PC-3 (cell line): ENCODE measurements around the gene NEUROG3. TPM values are rescaled to one million over a fixed set of nuclear protein-coding genes. Genes with fewer than 3 reads are reported as not detected.

ENCODE experiments used
- ATAC-seq: fragments of 200-7000 bp; cut with Tn5 transposase; 2 replicates; pipeline ENCODE4 v1.9.1; 2020; ENCODE audit warnings: mild to moderate bottlenecking, moderate library complexity
- BruUV-seq: library from RNA; stranded (reverse); fragments of 400-500 nt; replicated peaks from 2 replicates; lab custom pipeline; 2021; lab: Mats Ljungman, UMichigan
- CTCF ChIA-PET: fragments of 300-600 bp; sonication (Branson Sonifier 250); formaldehyde crosslinking; loops from one replicate; lab custom pipeline; 2022; ENCODE audit warnings: antibody characterized with exemption; lab: Charles Lee
- POLR2A ChIA-PET: fragments of 300-600 bp; sonication (Branson Sonifier 250); formaldehyde crosslinking; loops from one replicate; lab custom pipeline; 2022; ENCODE audit warnings: antibody characterized with exemption; ENCODE audit not compliant: unreplicated experiment; lab: Charles Lee
- DNase-seq: peaks from one replicate; pipeline ENCODE4 v3.0.0-alpha.2; 2015
- H2AFZ ChIP-seq: fragments of 300-600 bp; sonication (generic); 2 replicates; pipeline ENCODE4 v1.6.0; 2016; ENCODE audit warnings: antibody characterized with exemption, low read length
- H3F3A ChIP-seq: fragments of 300-600 bp; sonication (generic); one replicate; pipeline ENCODE4 v1.6.0; 2017; ENCODE audit warnings: antibody characterized with exemption, low read length, control low read depth, mild to moderate bottlenecking; ENCODE audit not compliant: unreplicated experiment
- H3K27ac ChIP-seq: fragments of 300-600 bp; sonication (generic); 2 replicates; pipeline ENCODE4 v1.5.1; 2016; ENCODE audit warnings: mild to moderate bottlenecking, low read length
- H3K27me3 ChIP-seq: fragments of 300-600 bp; sonication (generic); 2 replicates; pipeline ENCODE4 v1.6.1; 2016; ENCODE audit warnings: low read length, mixed read lengths
- H3K36me3 ChIP-seq: fragments of 300-600 bp; sonication (generic); 2 replicates; pipeline ENCODE4 v1.6.1; 2016; ENCODE audit warnings: low read depth, mixed run types, low read length, mixed read lengths
- H3K4me1 ChIP-seq: fragments of 300-600 bp; sonication (generic); 2 replicates; pipeline ENCODE4 v1.5.1; 2016; ENCODE audit warnings: low read length; ENCODE audit not compliant: insufficient read depth
- H3K4me2 ChIP-seq: fragments of 300-600 bp; sonication (generic); 2 replicates; pipeline ENCODE4 v1.6.0; 2016; ENCODE audit warnings: low read length
- H3K4me3 ChIP-seq: fragments of 300-600 bp; sonication (generic); 2 replicates; pipeline ENCODE4 v1.5.1; 2016; ENCODE audit warnings: mild to moderate bottlenecking, low read length, mixed read lengths
- H3K79me2 ChIP-seq: fragments of 300-600 bp; sonication (generic); 2 replicates; pipeline ENCODE4 v1.6.1; 2017; ENCODE audit warnings: low read length, mixed read lengths
- H3K9ac ChIP-seq: fragments of 300-600 bp; sonication (generic); 2 replicates; pipeline ENCODE4 v1.6.0; 2016; ENCODE audit warnings: mild to moderate bottlenecking, low read length
- H3K9me2 ChIP-seq: fragments of 300-600 bp; sonication (generic); replicated peaks from 2 replicates; pipeline ENCODE4 v1.6.1; 2016; ENCODE audit warnings: mixed run types, low read length, mixed read lengths
- H3K9me3 ChIP-seq: fragments of 300-600 bp; sonication (generic); 2 replicates; pipeline ENCODE4 v1.6.1; 2016; ENCODE audit warnings: low read length, mixed read lengths
- H4K20me1 ChIP-seq: fragments of 300-600 bp; sonication (generic); 2 replicates; pipeline ENCODE4 v1.6.1; 2016; ENCODE audit warnings: low read length, mixed read lengths
- EZH2 ChIP-seq: fragments of 300-600 bp; sonication (generic); IDR thresholded peaks from one replicate; pipeline ENCODE4 v1.6.1; 2017; ENCODE audit warnings: antibody characterized with exemption, mild to moderate bottlenecking, low read length; ENCODE audit not compliant: unreplicated experiment
- EZH2phosphoT487 ChIP-seq: fragments of 300-600 bp; sonication (generic); IDR thresholded peaks from 2 replicates; pipeline ENCODE4 v1.6.1; 2018; ENCODE audit warnings: mild to moderate bottlenecking, antibody characterized with exemption, low read length, borderline replicate concordance
- intact Hi-C: fragments of 100-400 bp; cut with micrococcal nuclease; formaldehyde crosslinking; loops from 2 replicates; pipeline ENCODE4 v1.9.0; 2023
- total RNA-seq: library from RNA; depleted of rRNA; stranded (reverse); fragments of >200 nt; gene quantifications from 2 replicates; pipeline ENCODE4 v1.2.3, GENCODE V29; 2014
- TF ChIP-seq, protein P1 (sequence below): fragments of 300-600 bp; sonication (generic); conservative IDR thresholded peaks from 2 replicates; pipeline ENCODE4 v1.5.1; 2017; ENCODE audit warnings: antibody characterized with exemption, low read depth, mild to moderate bottlenecking, low read length

Gene NEUROG3
- total RNA-seq, 1 experiment from 2014 or later = not detected

DNA sequence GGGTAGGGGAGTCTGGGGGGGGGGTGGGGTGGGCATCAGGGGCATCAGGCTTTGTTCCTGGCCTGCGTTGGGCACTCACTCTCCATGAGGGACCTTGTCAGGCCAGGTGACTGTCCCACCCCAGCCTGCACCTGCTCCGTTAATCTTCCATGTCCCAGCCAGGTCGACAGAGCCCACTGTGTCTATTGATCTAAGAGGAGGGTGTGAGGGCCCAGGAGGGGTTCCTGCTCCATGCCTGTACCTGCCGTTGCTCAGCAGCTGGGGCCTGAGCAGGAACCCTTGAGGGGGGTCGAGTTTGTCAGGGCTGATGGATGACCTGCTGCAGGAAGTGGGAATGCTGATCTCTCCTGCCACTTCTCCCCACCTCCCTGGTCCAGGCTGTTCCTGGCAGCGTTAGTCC, 18.6 kb downstream of the NEUROG3 start:
- H3K4me3 ChIP-seq = no peak overlapping the region
- no peak overlapping the region for H2AFZ ChIP-seq
- no peak overlapping the region for H3K27ac ChIP-seq
- H4K20me1 ChIP-seq = no peaks in the 10 kb centered on the region
- H3F3A ChIP-seq = no peaks in the 10 kb centered on the region
- no peak for TF ChIP-seq EZH2
- no peak for TF ChIP-seq EZH2phosphoT487
- TF ChIP-seq, protein P1, sequence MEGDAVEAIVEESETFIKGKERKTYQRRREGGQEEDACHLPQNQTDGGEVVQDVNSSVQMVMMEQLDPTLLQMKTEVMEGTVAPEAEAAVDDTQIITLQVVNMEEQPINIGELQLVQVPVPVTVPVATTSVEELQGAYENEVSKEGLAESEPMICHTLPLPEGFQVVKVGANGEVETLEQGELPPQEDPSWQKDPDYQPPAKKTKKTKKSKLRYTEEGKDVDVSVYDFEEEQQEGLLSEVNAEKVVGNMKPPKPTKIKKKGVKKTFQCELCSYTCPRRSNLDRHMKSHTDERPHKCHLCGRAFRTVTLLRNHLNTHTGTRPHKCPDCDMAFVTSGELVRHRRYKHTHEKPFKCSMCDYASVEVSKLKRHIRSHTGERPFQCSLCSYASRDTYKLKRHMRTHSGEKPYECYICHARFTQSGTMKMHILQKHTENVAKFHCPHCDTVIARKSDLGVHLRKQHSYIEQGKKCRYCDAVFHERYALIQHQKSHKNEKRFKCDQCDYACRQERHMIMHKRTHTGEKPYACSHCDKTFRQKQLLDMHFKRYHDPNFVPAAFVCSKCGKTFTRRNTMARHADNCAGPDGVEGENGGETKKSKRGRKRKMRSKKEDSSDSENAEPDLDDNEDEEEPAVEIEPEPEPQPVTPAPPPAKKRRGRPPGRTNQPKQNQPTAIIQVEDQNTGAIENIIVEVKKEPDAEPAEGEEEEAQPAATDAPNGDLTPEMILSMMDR = no peak
- POLR2A ChIA-PET = no interaction called here
- no peaks in the 10 kb centered on the region for H3K79me2 ChIP-seq
- no peak overlapping the region for H3K9ac ChIP-seq
- BruUV-seq = no TSS peak
- H3K9me2 ChIP-seq = no peaks in the 10 kb centered on the region
- H3K27me3 ChIP-seq = peaks cover 65% of the 10 kb centered on the region
- no peaks in the 10 kb centered on the region for H3K36me3 ChIP-seq
- DNase-seq (no peak), ATAC-seq (no peak)
- peaks cover 15% of the 10 kb centered on the region for H3K9me3 ChIP-seq
- CTCF ChIA-PET = no interaction called here
- intact Hi-C loops = no loop called here
- no peaks in the 10 kb centered on the region for H3K4me1 ChIP-seq
- no peak overlapping the region for H3K4me2 ChIP-seq

- no peak for ATAC-seq
- Histone ChIP-seq H3K4me1 (no peaks in the 10 kb centered on the region), H4K20me1 (no peaks in the 10 kb centered on the region), H3K4me3 (no peak overlapping the region), H3K27me3 (peaks cover 57% of the 10 kb centered on the region), H2AFZ (no peak overlapping the region), H3K4me2 (no peak overlapping the region), H3F3A (no peaks in the 10 kb centered on the region), H3K27ac (no peak overlapping the region), H3K79me2 (no peaks in the 10 kb centered on the region), H3K9me3 (peaks cover 23% of the 10 kb centered on the region), H3K36me3 (no peaks in the 10 kb centered on the region), H3K9me2 (no peaks in the 10 kb centered on the region), H3K9ac (no peak overlapping the region)
- ChIA-PET POLR2A (no interaction called here), CTCF (no interaction called here)
- no TSS peak for BruUV-seq
- no peak for DNase-seq
- no peak for TF ChIP-seq EZH2
- TF ChIP-seq, protein P1 = no peak
- TF ChIP-seq EZH2phosphoT487 = no peak
- intact Hi-C loops = no loop called here
Measured at GRCh38 chr10:69553328-69553727, 19.9 kb downstream of the NEUROG3 start.

GRCh38 chr10:69552268-69552667, 21.0 kb downstream of the NEUROG3 start:
- DNase-seq (no peak), ATAC-seq (no peak)
- H4K20me1 ChIP-seq = no peaks in the 10 kb centered on the region
- POLR2A ChIA-PET = no interaction called here
- no peaks in the 10 kb centered on the region for H3F3A ChIP-seq
- TF ChIP-seq, protein P1 = no peak
- TF ChIP-seq EZH2 (no peak), EZH2phosphoT487 (no peak)
- peaks cover 48% of the 10 kb centered on the region for H3K27me3 ChIP-seq
- H2AFZ ChIP-seq = no peak overlapping the region
- no peak overlapping the region for H3K9ac ChIP-seq
- CTCF ChIA-PET = interaction anchor here (0.5 kb wide), 1 partner anchor 10 kb away, joined by 3 read pairs; no protein-coding TSS in a partner anchor
- intact Hi-C loops = no loop called here
- no TSS peak for BruUV-seq
- H3K27ac ChIP-seq = no peak overlapping the region
- no peaks in the 10 kb centered on the region for H3K4me1 ChIP-seq
- H3K4me3 ChIP-seq = no peak overlapping the region
- H3K79me2 ChIP-seq = no peaks in the 10 kb centered on the region
- peaks cover 26% of the 10 kb centered on the region for H3K9me3 ChIP-seq
- no peak overlapping the region for H3K4me2 ChIP-seq
- H3K36me3 ChIP-seq = no peaks in the 10 kb centered on the region
- no peaks in the 10 kb centered on the region for H3K9me2 ChIP-seq
